Epithelial cell of umbilical artery (primary cell): ENCODE measurements around the gene ECT2. TPM values are rescaled to one million over a fixed set of nuclear protein-coding genes. Genes with fewer than 3 reads are reported as not detected.

Experiments
- total RNA-seq: library from RNA; depleted of rRNA; stranded (reverse); fragments of >200 nt; gene quantifications from 2 replicates; pipeline ENCODE4 v1.2.3, GENCODE V29; 2014

The ECT2 gene
- 38.3 and 43.9 TPM in 2 replicates for total RNA-seq

GRCh38 chr3:172750368-172751174, at the start of gene ECT2:
ECT2 (plus strand) TSS chr3:172750726; CDS start chr3:172754531, 3,805 bp downstream.

GRCh38 chr3:172710664-172711453, 39.7 kb upstream of the ECT2 start, which contains the start of gene NCEH1:
NCEH1 (minus strand) TSS chr3:172711067; CDS start chr3:172710984, 83 bp downstream.

Other genes starting within 250 kb of the ECT2 start
- gene TNFSF10, start 227.3 kb upstream of the ECT2 start, total RNA-seq: 32.2 and 238 TPM in 2 replicates
- gene NCEH1, start 39.7 kb upstream of the ECT2 start, total RNA-seq: 13.6 and 18.1 TPM in 2 replicates